Cortex of kidney (tissue), 1 donor: ENCODE measurements around the gene ATG14.
"Not testable (repeated sequence)": the region's sequence is repeated elsewhere in the genome, so short reads cannot be mapped to it uniquely, and the experiment has no call there.

Source experiments
- DNase-seq: peaks from one replicate; lab custom pipeline; 2025; lab: John Stamatoyannopoulos, UW

The ATG14 gene

GRCh38 chr14:55433880-55434804 lies 22.5 kb upstream of the ATG14 start:
- DNase-seq, result no peak

DNA sequence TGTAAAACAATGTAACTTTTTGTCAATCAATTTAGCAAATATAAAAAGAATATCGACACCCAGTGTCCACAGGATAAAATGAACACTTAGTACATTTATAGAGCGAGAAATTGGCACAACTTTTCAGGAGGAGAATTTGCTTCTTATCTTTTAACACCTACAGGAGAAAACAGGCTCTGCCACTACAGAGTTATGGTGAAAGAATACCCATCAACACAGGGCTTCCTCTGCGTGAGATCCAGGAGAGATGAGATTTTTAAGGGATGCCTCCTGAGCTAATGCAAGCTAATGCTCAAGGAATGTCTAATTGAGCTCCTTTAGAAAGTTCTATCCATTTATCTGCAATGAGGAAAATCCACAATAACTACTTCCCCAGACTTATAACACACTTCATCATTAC lies 21.0 kb upstream of the ATG14 start:
- no peak for DNase-seq

DNA sequence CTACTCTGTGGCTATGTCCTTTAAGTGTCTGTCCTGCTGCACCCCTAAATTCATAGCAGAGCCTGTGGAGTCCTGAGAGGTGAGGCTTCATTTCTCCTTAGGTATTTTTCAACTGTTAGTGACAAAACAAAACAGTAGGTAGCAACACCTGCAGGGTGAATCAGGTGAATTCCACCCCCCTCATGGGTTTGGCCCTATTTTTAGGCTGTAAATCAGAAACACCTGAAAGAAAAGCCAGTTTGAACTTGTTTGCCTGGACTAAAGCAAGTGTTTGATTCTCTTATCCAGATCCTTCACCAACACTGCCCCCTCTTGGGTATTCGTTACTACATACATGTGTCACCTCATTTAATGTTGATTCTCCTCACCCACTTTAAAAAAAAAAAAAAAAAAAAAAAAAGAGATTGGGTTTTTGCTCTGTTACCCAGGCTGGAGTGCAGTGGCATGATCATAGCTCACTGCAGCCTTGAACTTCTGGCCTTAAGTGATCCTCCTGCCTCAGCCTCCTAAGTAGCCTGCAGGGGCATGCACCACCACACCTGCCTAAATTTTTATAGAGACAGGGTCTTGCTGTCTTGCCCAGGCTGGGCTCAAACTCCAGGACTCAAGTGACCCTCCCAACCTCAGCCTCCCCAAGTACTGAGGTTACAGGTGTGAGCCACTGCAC lies 18.5 kb upstream of the ATG14 start:
- DNase-seq, result no peak

GRCh38 chr14:55427439-55427838 lies 15.8 kb upstream of the ATG14 start:
- DNase-seq, result no peak

- no peak for DNase-seq
These were observed 15.3 kb upstream of the ATG14 start for GRCh38 chr14:55426891-55427290.

DNA sequence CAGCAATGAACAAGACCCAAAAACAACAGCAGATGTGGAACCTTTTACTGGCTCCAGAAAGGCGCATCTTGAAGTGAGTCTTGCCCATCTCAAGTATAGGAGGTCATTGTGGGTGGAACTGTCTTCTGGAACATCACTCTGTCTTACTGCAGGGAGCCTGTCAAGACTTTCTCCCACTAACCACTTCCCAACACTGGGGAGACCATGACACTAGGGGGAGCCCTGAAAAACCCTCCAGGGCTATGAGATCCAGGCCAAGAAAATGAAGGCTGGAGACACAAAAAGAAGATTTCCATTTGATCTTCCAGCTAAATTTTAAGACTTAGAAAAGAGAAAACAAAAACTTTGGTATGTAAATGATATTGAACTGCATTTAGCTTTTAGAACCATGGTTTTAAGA lies 13.5 kb upstream of the ATG14 start:
- no peak for DNase-seq

GRCh38 chr14:55423969-55424368 lies 12.3 kb upstream of the ATG14 start:
- no peak for DNase-seq

DNA sequence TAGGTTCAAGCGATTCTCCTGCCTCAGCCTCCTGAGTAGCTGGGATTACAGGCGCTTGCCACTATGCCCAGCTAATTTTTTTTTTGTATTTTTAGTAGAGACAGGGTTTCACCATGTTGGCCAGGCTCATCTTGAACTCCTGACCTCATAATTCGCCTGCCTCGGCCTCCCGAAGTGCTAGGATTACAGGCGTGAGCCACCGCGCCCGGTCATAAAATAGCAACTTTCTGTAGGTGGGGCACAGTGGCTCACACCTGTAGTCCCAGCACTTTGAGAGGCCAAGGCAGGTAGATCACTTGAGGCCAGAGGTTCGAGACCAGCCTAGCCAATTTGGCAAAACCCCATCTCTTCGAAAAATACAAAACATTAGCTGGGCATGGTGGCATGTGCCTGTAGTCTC lies 10.7 kb upstream of the ATG14 start:
- DNase-seq, result not testable (repeated sequence)

DNA sequence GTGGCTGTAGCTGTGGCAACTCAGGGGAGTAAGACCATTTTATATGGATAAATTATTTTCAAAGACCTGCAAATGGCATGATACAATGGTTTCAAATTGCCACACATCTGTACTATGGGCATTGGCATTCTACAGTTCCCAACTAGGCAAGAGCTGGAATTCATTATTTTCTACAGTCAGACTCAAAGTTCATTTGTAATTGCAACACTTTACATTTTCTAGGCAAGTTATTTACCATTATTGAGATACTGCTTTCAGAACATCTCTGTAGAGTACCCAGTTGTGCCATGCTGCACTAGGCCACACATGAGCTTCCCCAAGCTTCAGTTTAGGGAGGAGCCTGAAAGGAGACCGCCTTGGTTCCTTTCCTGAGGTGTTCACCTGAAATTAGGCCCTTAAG lies 8.0 kb upstream of the ATG14 start:
- no peak for DNase-seq

DNA sequence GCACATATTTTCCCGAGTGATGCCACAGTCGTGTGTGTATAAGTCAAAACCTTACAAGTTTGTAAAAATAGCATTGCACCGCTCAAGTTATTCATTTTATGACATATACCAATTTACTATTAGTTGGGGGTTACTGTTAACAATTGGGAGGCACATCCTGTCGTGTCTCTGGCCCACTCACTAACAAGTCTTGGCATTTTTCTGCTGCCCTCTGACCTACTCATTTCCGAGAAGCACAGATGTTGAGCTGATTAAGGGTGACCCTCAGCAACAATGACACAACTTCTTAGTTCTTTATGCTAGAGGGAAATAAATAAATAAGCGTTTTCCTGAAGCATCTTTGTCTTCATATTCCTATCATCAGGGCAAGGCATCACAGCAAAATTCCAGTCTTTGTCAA lies 6.8 kb upstream of the ATG14 start:
- DNase-seq, result no peak

GRCh38 chr14:55417955-55418354 lies 6.3 kb upstream of the ATG14 start:
- no peak for DNase-seq

- DNase-seq, result no peak
These were observed 5.2 kb upstream of the ATG14 start for GRCh38 chr14:55416866-55417265.

DNA sequence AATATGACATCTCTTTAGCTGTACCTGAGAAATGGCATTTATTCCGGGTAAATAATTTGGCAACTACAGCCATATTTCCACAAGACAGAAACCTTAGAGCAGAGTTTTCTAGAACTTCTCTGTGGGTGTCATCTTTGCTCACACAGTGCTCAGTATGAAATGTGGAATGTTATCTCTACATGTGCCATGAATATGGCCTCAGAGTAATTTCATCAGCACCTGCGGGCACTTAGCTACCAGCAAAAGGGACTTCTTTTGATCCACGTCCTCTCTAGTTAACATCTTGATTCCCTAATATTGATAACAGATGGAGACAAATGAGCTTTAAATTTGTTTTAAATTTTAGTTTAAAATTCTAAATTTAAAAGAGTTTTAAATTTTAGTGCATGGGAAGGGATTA lies 2.9 kb upstream of the ATG14 start:
- DNase-seq, result no peak

- DNase-seq, result no peak
These were observed 1.0 kb upstream of the ATG14 start for GRCh38 chr14:55412676-55413075.

DNA sequence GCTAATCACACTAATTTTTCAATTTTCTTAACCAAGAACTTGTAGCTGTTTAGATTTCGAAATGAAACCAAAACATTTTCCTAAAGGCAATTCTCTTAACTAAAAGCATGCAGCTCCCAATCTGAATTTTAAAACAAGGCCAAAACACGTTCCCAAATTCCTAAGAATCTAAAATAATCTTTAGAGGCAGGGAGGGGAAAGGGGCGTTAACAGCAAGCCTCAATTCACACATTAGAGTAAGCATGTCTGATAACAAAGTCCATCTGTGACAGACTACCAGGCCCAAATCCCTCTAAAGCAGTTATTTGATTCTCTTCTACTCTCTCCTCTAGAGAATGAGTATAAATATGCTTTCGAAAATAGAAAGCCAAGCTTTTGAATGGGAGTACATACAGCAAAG lies 754 bp downstream of the ATG14 start:
- DNase-seq, result no peak

DNA sequence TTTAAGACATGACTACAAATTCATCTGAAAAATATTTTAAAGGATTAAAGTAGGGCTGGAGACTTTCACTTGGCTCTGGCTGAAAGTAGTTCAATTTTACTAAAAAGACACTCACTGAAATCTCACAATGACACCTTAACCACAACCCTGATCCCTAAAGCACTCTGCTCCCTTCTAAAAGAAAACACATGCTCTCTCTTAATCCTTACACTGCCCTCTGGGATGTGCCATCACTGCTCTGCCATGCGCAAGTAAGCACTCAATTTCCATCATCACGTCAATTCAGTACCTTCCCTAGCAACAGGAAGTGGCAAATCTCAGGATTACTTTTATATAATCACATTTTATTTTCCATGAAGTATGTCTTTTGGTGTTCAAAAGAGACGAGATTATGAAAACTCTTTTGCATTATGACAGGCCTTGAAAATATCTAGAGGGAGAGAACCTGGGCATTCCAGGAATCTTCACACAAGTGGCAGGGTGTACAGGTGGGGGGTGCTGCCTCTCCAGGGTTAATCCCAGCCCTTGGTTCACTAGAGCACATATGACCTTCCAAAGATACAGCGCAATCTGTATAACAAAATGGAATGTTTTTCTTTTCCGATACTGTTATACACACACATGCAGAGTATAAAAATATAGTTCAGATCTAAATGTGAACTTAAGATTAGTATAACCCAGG lies 7.3 kb downstream of the ATG14 start:
- no peak for DNase-seq

- DNase-seq, result no peak
These were observed 9.9 kb downstream of the ATG14 start for GRCh38 chr14:55401751-55402150.

- DNase-seq, result no peak
These were observed 11.8 kb downstream of the ATG14 start for GRCh38 chr14:55399852-55400251.

DNA sequence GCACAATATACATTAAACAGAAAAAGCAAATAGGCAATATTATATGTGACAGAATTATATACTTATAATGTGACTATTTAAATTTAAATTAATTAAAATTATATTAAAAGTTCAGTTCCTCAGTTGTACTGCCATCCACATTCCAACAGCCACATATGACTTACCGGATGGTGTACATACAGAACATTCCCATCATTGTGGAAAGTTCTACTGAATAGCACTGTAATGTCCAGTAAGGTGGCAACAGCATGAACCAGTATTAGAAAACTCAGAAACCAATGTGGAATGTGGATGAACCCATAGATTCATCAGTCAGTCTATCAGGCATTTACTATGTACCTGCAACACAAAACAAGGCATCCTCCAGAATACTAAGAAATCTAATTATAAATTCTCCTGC lies 12.4 kb downstream of the ATG14 start:
- no peak for DNase-seq

- DNase-seq, result no peak
These were observed 13.0 kb downstream of the ATG14 start for GRCh38 chr14:55398679-55399078.

- DNase-seq, result no peak
These were observed 22.3 kb downstream of the ATG14 start for GRCh38 chr14:55389330-55389729.

- no peak for DNase-seq
These were observed 23.5 kb downstream of the ATG14 start for GRCh38 chr14:55388160-55388559.

- DNase-seq, result no peak
These were observed 24.5 kb downstream of the ATG14 start for GRCh38 chr14:55387121-55387520.
